Neural crest cell (in vitro differentiated cells): Measurements from ENCODE around the gene DHDH. TPM values are rescaled to one million over a fixed set of nuclear protein-coding genes. Genes with fewer than 3 reads are reported as not detected.

ENCODE experiments used
- total RNA-seq: library from RNA; stranded (reverse); gene quantifications from 2 replicates; pipeline ENCODE4 v1.2.1, GENCODE V29; 2021

DHDH gene
- total RNA-seq, 1 donor from 2014 or later = 0.47 TPM

Other genes with a start within 250 kb of the DHDH start
- gene FUT2, start 237.7 kb upstream of the DHDH start, total RNA-seq = not detected in 2 replicates
- 2.4 and 2.6 TPM in 2 replicates for gene MAMSTR, start 214.0 kb upstream of the DHDH start, total RNA-seq
- gene RASIP1, start 193.1 kb upstream of the DHDH start, total RNA-seq = 0.59 and 1.0 TPM in 2 replicates
- gene IZUMO1, start 186.8 kb upstream of the DHDH start, total RNA-seq = 0.23 TPM in 1 of 2 replicates, not detected in the other
- 0.51 and 0.59 TPM in 2 replicates for gene FUT1, start 181.1 kb upstream of the DHDH start, total RNA-seq
- not detected in 2 replicates for gene FGF21, start 178.2 kb upstream of the DHDH start, total RNA-seq
- gene BCAT2, start 122.7 kb upstream of the DHDH start, total RNA-seq = 40.3 and 40.4 TPM in 2 replicates
- gene HSD17B14, start 97.2 kb upstream of the DHDH start, total RNA-seq = 4.2 and 6.6 TPM in 2 replicates
- 38.1 and 41.8 TPM in 2 replicates for gene PLEKHA4, start 65.1 kb upstream of the DHDH start, total RNA-seq
- 27.5 and 27.8 TPM in 2 replicates for gene PPP1R15A, start 61.3 kb upstream of the DHDH start, total RNA-seq
- not detected in 2 replicates for gene TULP2, start 35.0 kb upstream of the DHDH start, total RNA-seq
- 102 and 108 TPM in 2 replicates for gene NUCB1, start 33.4 kb upstream of the DHDH start, total RNA-seq
- gene BAX, start 21.2 kb downstream of the DHDH start, total RNA-seq = 150 and 171 TPM in 2 replicates
- gene FTL, start 31.6 kb downstream of the DHDH start, total RNA-seq = 908 and 1,003 TPM in 2 replicates
- gene GYS1, start 59.6 kb downstream of the DHDH start, total RNA-seq = 53.2 and 56.2 TPM in 2 replicates
- 118 and 125 TPM in 2 replicates for gene RUVBL2, start 60.2 kb downstream of the DHDH start, total RNA-seq
- gene LHB, start 83.4 kb downstream of the DHDH start, total RNA-seq = not detected in 2 replicates
- gene CGB3, start 90.6 kb downstream of the DHDH start, total RNA-seq = not detected in 2 replicates
- not detected in 2 replicates for gene CGB2, start 98.2 kb downstream of the DHDH start, total RNA-seq
- not detected in 2 replicates for gene CGB1, start 103.2 kb downstream of the DHDH start, total RNA-seq
- gene CGB5, start 110.1 kb downstream of the DHDH start, total RNA-seq = not detected in 2 replicates
- gene CGB8, start 115.4 kb downstream of the DHDH start, total RNA-seq = not detected in 2 replicates
- gene CGB7, start 124.0 kb downstream of the DHDH start, total RNA-seq = not detected in 2 replicates
- gene NTF4, start 131.1 kb downstream of the DHDH start, total RNA-seq = not detected in 2 replicates
- gene KCNA7, start 139.0 kb downstream of the DHDH start, total RNA-seq = not detected in 2 replicates
- gene SNRNP70, start 151.8 kb downstream of the DHDH start, total RNA-seq = 291 and 303 TPM in 2 replicates
- gene LIN7B, start 180.7 kb downstream of the DHDH start, total RNA-seq = 5.4 and 7.5 TPM in 2 replicates
- gene C19orf73, start 185.4 kb downstream of the DHDH start, total RNA-seq = 1.0 and 1.3 TPM in 2 replicates
- 21.7 and 22.7 TPM in 2 replicates for gene PPFIA3, start 185.8 kb downstream of the DHDH start, total RNA-seq
- gene HRC, start 221.7 kb downstream of the DHDH start, total RNA-seq = 0.84 and 1.6 TPM in 2 replicates
- 8.1 and 9.6 TPM in 2 replicates for gene TRPM4, start 224.1 kb downstream of the DHDH start, total RNA-seq